Measurements from ENCODE around the gene PARD3B. TPM values are rescaled to one million over a fixed set of nuclear protein-coding genes. Genes with fewer than 3 reads are reported as not detected.

PARD3B gene
- total RNA-seq, 2 donors from 2014 or later, result 14.7 to 25.0 TPM

- no peaks in the 10 kb centered on the region for H3K36me3 ChIP-seq
- 54% methylated on average over 2 of the region's 2 CpGs for WGBS
- H3K9me3 ChIP-seq, result no peaks in the 10 kb centered on the region
- no peak for TF ChIP-seq POLR2AphosphoS5 (IDR thresholded peaks at IDR 0.05)
- TF ChIP-seq, protein P1, sequence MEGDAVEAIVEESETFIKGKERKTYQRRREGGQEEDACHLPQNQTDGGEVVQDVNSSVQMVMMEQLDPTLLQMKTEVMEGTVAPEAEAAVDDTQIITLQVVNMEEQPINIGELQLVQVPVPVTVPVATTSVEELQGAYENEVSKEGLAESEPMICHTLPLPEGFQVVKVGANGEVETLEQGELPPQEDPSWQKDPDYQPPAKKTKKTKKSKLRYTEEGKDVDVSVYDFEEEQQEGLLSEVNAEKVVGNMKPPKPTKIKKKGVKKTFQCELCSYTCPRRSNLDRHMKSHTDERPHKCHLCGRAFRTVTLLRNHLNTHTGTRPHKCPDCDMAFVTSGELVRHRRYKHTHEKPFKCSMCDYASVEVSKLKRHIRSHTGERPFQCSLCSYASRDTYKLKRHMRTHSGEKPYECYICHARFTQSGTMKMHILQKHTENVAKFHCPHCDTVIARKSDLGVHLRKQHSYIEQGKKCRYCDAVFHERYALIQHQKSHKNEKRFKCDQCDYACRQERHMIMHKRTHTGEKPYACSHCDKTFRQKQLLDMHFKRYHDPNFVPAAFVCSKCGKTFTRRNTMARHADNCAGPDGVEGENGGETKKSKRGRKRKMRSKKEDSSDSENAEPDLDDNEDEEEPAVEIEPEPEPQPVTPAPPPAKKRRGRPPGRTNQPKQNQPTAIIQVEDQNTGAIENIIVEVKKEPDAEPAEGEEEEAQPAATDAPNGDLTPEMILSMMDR (IDR thresholded peaks at IDR 0.05), result peak; percentile 44 to 72 (median 54)
- no peak for TF ChIP-seq POLR2A (IDR thresholded peaks at IDR 0.05)
- intact Hi-C loops (cut with DNase I), result loop anchor here (5.0 to 10.0 kb wide), 4 partner anchors 365 to 980 kb away; no protein-coding TSS in a partner anchor
- DNase-seq (ENCODE audit: low spot score), result peak; percentile 53
- no peak overlapping the region for H3K4me3 ChIP-seq
- H3K27ac ChIP-seq, result no peak overlapping the region
- no peaks in the 10 kb centered on the region for H3K4me1 ChIP-seq (replicated peaks)
- no peaks in the 10 kb centered on the region for H3K27me3 ChIP-seq (replicated peaks; ENCODE audit: insufficient read depth)
Observed at GRCh38 chr2:204691911-204692510, 146.7 kb downstream of the PARD3B start.

DNA sequence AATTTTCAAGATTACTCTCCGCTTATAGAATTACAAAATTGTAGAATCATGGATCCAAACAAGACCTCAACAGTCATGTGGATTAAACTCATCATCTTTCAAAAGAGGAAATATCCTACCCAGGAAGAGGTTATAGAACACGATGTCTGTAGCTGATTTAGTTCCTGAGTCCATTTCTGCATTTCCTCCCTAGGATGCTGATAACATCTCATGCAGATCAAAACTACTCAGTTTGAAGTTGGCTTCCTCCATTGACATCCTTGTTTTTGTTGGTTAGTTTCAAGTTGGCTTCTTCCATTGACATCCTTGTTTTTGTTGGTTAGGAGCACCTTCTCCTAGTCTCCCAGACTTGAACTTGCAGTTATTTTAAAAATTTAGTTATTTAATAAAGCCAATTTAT, 147.5 kb downstream of the PARD3B start:
- no peaks in the 10 kb centered on the region for H3K27me3 ChIP-seq (replicated peaks; ENCODE audit: insufficient read depth)

GRCh38 chr2:204693262-204693661, 148.0 kb downstream of the PARD3B start:
- no peaks in the 10 kb centered on the region for H3K9me3 ChIP-seq
- no peaks in the 10 kb centered on the region for H3K27me3 ChIP-seq (replicated peaks; ENCODE audit: insufficient read depth)
- no peak for DNase-seq (ENCODE audit: low spot score)
- no peak overlapping the region for H3K4me3 ChIP-seq
- H3K36me3 ChIP-seq, result no peaks in the 10 kb centered on the region
- TF ChIP-seq, protein P1 (IDR thresholded peaks at IDR 0.05), result no peak
- no peak for TF ChIP-seq POLR2A (IDR thresholded peaks at IDR 0.05)
- TF ChIP-seq POLR2AphosphoS5 (IDR thresholded peaks at IDR 0.05), result no peak
- H3K4me1 ChIP-seq (replicated peaks), result no peaks in the 10 kb centered on the region
- intact Hi-C loops (cut with DNase I), result loop anchor here (5.0 to 10.0 kb wide), 4 partner anchors 366 to 979 kb away; no protein-coding TSS in a partner anchor
- WGBS, result 37% methylated on average over 3 of the region's 3 CpGs
- no peak overlapping the region for H3K27ac ChIP-seq

More for the DNA sequence above, 147.5 kb downstream of the PARD3B start:
- intact Hi-C loops (cut with DNase I), result loop anchor here (5.0 to 10.0 kb wide), 4 partner anchors 365 to 980 kb away; no protein-coding TSS in a partner anchor
- Histone ChIP-seq H3K4me1 (replicated peaks) (no peaks in the 10 kb centered on the region), H3K27ac (no peak overlapping the region), H3K4me3 (no peak overlapping the region), H3K36me3 (no peaks in the 10 kb centered on the region), H3K9me3 (no peaks in the 10 kb centered on the region)
- no peak for DNase-seq (ENCODE audit: low spot score)
- TF ChIP-seq POLR2A (IDR thresholded peaks at IDR 0.05), result no peak
- TF ChIP-seq, protein P1 (IDR thresholded peaks at IDR 0.05), result no peak
- no peak for TF ChIP-seq POLR2AphosphoS5 (IDR thresholded peaks at IDR 0.05)
- 87% methylated on average over 2 of the region's 2 CpGs for WGBS

DNA sequence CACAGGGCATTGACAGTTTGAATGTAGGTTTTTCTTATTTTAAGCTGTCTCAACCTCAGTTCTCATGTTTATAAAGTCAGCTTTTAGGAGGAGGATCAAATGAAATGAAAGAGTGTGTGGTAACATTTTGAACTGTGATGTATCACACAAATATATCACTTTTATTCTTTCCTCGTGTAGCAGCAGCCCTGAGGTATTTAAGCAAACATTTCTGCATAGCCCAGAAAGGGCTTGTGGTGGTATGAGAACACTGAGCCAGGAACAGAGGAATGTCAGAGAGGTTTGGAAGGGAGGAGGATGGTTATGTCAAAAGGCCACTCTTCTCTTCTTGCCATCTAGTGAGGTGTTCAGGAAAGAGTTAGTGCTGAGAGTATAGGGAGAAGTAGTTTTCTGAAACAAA, 150.2 kb downstream of the PARD3B start:
- Histone ChIP-seq H3K4me1 (replicated peaks) (no peaks in the 10 kb centered on the region), H3K27me3 (replicated peaks; ENCODE audit: insufficient read depth) (no peaks in the 10 kb centered on the region), H3K27ac (no peak overlapping the region), H3K9me3 (no peaks in the 10 kb centered on the region), H3K36me3 (no peaks in the 10 kb centered on the region), H3K4me3 (no peak overlapping the region)
- intact Hi-C loops (cut with DNase I), result loop anchor here (10.0 kb wide), 2 partner anchors 551 to 671 kb away; no protein-coding TSS in a partner anchor
- TF ChIP-seq POLR2AphosphoS5 (IDR thresholded peaks at IDR 0.05) (no peak), POLR2A (IDR thresholded peaks at IDR 0.05) (no peak)
- TF ChIP-seq, protein P1 (IDR thresholded peaks at IDR 0.05), result no peak
- DNase-seq (ENCODE audit: low spot score), result no peak
- 9% methylated on average over 1 of the region's 1 CpG for WGBS

DNA sequence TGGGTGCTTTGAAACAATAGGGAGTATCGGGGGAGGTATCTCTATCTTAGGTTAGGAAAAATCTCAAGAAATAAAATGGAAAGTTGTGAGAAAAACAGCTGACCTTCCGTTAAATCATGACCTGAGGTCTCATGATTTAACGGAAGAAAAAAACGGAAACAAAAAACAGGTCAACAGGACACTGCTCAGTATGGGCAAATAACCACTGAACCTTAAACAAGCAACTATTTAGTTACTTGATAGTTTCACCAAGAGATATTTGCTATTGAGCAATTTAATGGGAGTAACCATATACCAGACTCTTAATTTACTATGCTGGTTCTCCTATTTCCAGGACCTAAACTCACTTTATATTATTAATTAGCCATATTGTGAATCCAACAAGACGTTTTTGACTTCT, 150.8 kb downstream of the PARD3B start:
- intact Hi-C loops (cut with DNase I), result loop anchor here (10.0 kb wide), 2 partner anchors 551 to 671 kb away; no protein-coding TSS in a partner anchor
- Histone ChIP-seq H3K4me3 (no peak overlapping the region), H3K27me3 (replicated peaks; ENCODE audit: insufficient read depth) (no peaks in the 10 kb centered on the region), H3K36me3 (no peaks in the 10 kb centered on the region), H3K27ac (no peak overlapping the region), H3K9me3 (no peaks in the 10 kb centered on the region), H3K4me1 (replicated peaks) (no peaks in the 10 kb centered on the region)
- DNase-seq (ENCODE audit: low spot score), result no peak
- 92% methylated on average over 5 of the region's 5 CpGs for WGBS
- TF ChIP-seq, protein P1 (IDR thresholded peaks at IDR 0.05), result no peak
- TF ChIP-seq POLR2A (IDR thresholded peaks at IDR 0.05) (no peak), POLR2AphosphoS5 (IDR thresholded peaks at IDR 0.05) (no peak)

Measured in prostate gland (tissue), 2 donors.